HG02884 (cell line): ENCODE results near the gene EME2.

Source experiments
- ATAC-seq: cut with Tn5 transposase; IDR thresholded peaks from one replicate; pipeline ENCODE4 v1.9.1; 2021; ENCODE audit warnings: mild to moderate bottlenecking, moderate library complexity; ENCODE audit not compliant: unreplicated experiment

EME2 gene

GRCh38 chr16:1766231-1766630, 6.4 kb upstream of the EME2 start:
- ATAC-seq, result no peak

- ATAC-seq, result no peak
Measured at GRCh38 chr16:1766701-1767100, 5.9 kb upstream of the EME2 start.

- ATAC-seq, result no peak
Measured at GRCh38 chr16:1767116-1767994, 5.3 kb upstream of the EME2 start.

DNA sequence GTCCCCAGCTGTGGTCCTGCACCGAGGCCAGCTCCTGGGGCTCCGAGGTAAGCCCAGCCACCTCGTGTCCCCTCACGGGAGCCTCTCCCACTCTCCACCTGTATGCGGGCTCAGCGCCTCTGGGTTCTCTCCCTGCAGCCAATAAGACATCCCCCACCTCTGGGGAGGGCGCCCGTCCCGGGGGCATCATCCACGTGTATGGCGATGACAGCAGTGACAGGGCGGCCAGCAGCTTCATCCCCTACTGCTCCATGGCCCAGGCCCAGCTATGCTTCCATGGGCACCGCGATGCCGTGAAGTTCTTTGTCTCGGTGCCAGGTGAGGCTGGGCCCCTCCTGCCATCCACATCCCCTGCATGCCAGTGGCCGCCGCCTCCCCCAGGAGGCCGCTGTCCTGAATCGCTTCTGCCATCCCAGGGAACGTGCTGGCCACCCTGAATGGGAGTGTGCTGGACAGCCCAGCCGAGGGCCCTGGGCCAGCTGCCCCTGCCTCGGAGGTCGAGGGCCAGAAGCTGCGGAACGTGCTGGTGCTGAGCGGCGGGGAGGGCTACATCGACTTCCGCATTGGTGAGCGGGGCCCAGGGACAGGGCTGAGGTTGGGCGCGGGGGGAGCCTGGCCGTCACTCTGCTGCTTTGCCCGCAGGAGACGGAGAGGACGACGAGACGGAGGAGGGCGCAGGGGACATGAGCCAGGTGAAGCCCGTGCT, 4.4 kb upstream of the EME2 start:
- ATAC-seq, result no peak

GRCh38 chr16:1768767-1769401, 3.7 kb upstream of the EME2 start:
- no peak for ATAC-seq

GRCh38 chr16:1769402-1770300, 3.0 kb upstream of the EME2 start:
- no peak for ATAC-seq

DNA sequence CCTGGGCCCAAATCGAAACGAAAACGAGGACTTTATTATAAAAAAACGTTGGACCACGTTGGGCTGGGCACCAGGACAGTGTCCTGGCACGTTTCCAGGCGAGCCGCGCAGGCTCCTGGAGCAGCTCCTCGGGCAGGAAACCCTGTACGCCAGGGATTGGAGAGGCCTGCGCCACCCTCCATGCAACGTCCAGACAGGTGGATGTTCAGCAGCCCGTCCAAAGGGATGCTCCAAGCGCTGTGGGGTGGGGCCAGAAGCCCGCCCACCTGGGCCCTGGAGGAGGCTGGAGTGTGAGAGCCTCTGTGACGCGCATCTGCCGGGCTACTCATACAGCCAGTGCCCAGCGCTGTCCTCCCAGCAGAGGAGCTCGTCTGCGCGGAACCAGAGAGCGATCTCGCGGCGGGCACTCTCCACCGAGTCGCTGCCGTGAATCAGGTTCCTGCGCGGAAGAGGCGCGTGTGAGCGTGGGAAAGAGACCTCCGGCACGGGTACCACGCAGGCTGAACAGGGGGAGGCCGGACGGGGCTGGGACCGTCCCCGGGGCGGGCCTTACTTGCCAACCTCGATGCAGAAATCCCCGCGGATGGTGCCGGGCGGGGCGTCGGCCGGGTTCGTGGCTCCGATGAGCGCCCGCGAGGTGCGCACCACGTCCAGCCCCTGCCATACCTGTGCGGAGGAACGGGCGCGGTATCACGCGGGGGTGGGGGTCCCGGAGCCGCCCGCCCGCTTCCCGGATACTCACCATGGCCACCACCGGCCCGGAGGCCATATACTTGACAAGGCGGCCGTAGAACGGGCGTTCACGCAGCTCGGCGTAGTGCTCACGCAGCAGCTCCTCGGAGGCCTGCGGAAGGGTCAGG, 2.1 kb upstream of the EME2 start:
- ATAC-seq, result no peak

- ATAC-seq, result no peak
Measured at GRCh38 chr16:1771188-1771863, 1.3 kb upstream of the EME2 start, which contains the start of gene NME3. TSS of gene NME3 (minus strand) at chr16:1771543. CDS start at chr16:1771534, 9 bp downstream.

- no peak for ATAC-seq
Measured at GRCh38 chr16:1771864-1772361, 697 bp upstream of the EME2 start.

GRCh38 chr16:1772908-1773702, 495 bp downstream of the EME2 start, which contains the start of gene MRPS34:
TSS of gene MRPS34 (minus strand) at chr16:1773134. CDS start at chr16:1773119, 15 bp downstream.
- ATAC-seq, result no peak

- no peak for ATAC-seq
Measured at GRCh38 chr16:1773703-1774447, 1.3 kb downstream of the EME2 start.

DNA sequence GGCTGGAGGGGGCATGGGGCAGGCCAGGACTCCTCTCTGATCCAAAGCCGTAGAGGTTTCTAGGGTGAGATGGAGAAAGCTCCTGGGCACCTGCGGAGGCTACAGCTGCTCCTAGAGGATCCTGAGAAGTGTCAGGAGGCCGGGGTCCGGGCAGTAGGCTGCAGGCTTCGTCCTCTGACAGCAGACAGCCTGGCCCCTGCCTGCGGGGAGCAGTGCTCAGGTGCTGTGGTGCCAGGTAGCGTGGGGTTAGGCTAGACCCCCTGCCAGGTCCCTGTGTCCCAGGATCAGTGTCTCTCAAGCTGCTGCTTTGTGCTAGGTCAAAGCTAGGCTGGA, 1.8 kb downstream of the EME2 start:
- ATAC-seq, result no peak

GRCh38 chr16:1775006-1775845, 2.6 kb downstream of the EME2 start:
- ATAC-seq, result no peak

- no peak for ATAC-seq
Measured at GRCh38 chr16:1775846-1776671, 3.4 kb downstream of the EME2 start.

DNA sequence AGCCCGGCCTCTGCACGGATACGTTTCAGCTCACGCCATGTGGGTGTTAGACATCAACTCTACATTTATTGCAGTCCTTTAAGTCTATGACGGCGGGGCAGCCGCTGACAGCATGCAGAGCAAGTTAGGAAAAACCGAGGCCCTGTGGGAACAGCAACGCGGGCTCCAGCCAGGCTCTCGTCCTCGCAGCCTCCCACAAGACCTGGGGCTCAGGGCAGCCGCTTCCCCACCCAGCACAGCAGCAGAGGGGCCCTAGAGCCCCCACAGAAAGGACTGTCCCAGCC, 4.0 kb downstream of the EME2 start:
- ATAC-seq, result no peak

- no peak for ATAC-seq
Measured at GRCh38 chr16:1776991-1777374, 4.4 kb downstream of the EME2 start.
